HG03521 (cell line): ENCODE results near the gene KRT222.

Source experiments
- ATAC-seq: cut with Tn5 transposase; IDR thresholded peaks from one replicate; pipeline ENCODE4 v1.9.1; 2021; ENCODE audit warnings: mild to moderate bottlenecking, moderate library complexity; ENCODE audit not compliant: unreplicated experiment

The KRT222 gene

DNA sequence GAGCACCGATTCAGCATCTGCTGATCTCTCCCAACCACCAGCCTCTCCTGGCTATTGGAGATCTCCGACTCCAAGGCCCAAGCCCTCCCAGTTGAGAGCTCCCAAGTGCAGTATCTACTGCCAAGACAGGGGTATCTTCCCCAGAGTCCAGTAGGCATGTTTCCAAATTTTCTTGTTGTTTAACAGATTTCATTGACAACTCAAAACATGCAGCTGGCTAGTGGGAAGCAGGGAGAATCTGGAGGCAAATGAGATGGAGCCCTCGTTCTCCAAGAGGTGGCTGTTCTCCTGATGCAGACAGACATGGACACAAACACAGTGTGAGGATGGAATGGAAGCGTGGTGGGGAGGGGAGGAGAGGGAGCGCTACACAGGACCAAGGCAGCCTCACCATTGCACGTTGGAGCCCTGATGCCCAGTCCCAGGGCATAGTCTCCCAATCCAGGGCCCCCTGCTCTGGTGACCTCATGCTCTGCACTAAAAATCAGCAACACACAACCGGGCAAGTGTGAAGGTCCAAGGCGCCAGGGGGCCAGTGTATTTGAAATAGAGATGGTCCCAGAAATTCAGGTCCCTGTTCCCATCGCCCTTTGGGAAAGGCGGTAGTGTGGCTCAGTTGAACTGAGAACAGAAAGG is 49.0 kb downstream of the KRT222 start:
- no peak for ATAC-seq

DNA sequence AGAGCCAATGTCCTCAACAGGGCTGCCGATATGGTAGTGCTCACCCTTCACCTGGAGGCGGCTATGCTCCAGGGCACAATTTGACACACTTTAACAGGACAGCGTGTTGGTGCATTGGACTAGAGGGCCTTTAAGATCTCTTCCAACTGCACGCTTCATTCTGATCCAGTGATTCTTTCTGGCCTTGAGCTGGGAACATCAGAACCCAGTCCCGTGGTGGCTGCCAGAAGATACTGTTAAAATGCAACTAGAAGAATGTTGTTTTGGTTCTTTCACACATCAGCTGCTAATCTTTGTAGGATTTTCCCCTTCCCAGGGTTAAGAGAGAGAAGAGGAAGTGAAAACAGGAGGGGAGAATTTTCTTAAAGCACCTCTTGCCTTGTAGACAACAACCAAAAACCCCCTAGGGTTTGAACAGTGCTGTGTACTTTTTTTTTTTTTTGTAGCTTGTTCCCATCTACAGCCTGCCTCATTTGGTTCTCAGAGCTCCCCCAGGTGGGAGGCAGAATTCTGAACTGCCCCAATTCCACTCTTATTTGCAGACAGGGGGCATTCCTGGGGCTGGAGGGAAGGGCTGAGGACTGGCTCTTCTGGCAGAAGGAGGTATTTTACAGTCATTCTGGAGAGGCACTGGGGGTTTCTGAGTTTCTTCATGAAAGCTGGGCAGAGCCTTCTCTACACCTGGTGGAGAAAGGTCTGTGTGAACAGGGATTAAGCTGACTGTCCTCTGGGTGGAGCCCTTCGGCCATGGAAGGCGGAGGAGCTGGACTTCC is 49.7 kb downstream of the KRT222 start:
- peak; percentile 61 for ATAC-seq

DNA sequence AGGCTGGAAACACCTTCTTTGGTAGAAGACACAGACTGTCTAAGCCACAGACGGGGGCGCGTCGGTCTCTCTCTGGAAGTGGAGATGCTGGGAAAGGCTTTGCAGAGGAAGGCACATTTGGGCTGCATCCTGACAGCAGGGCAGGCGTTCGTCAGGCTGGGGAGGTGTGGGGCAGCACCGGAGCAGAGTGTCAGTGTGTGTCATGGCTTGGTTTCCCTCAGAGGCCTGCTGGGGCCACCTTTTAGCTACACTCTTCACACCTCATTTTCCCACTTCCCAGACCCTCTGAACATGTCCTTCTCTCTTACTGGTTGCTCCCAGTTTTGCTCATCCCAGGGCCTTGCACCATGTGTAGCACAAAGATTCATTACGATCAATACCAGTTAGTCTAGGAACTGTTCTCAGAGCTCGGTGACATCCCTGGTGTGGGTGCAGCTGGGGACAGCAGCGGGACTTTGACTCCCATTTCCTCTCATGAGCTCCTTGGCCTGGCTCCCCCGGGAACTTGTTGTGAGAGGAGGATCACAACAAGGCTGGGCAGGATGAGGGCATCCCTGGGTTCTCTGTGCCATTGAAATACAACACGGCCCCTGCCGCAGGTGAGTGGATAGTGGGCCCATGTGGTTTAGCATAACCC is 50.4 kb downstream of the KRT222 start:
- ATAC-seq: no peak

DNA sequence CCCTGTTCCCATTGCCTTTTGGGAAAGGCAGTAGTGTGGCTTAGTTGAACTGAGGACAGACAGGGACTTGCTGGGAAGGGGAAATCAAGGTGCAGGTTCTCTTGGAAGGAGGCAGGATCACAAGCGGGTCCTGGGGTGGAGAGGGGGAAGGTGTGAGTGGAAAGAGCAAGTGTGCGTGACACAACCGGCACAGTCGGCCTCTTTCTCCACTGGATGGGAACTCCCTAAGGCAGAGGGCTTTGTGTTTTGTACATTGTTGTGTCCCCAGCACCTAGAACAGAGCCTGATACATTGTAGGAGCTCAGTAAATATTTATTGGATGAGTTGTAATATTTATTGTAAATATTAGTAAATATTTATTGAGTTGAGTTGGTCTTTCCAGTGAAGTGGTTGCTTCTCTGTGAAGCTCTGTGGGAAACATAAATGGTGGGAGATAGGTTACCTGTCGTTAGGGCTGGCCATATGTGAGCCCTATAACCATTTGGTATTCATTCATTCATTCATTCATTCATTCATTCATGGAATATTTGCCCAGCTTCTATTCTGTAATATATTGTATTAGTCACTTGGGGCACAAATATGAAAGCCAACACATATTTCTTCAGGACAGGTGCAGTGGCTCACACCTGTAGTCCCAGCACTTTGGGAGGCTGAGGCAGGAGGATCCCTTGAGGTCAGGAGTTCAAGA is 51.4 kb downstream of the KRT222 start:
- ATAC-seq: no peak

DNA sequence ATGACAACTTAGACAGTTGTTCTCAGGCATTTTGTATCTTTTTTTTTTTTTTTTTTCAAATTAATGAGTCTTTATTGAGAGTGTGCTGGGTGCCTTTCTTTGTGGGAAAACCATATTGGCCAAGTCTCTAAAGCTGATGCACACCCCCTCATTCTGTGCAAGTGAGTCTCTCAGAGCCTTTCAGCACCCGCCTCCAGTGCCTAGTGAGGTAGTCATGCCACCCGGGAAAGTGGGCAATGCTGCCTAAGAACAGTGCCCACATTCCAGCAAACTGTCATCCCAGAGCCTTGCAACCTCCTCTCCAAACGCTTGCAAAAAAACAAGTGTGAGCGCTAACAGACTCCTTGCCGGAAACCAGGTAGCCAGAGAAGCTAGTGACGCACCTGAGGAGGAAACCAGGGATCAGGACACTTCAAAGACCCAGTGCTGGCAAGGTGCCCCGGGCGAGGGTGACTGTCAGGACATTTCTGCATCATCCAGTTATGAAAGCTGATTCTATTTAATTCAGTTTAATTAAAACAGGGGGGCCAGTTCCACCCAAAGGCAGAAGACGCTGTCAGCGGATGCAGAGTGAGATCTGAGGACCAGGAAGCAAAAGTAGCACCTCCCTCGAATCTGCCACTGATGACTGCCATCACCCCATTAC is 52.3 kb downstream of the KRT222 start:
- no peak for ATAC-seq

DNA sequence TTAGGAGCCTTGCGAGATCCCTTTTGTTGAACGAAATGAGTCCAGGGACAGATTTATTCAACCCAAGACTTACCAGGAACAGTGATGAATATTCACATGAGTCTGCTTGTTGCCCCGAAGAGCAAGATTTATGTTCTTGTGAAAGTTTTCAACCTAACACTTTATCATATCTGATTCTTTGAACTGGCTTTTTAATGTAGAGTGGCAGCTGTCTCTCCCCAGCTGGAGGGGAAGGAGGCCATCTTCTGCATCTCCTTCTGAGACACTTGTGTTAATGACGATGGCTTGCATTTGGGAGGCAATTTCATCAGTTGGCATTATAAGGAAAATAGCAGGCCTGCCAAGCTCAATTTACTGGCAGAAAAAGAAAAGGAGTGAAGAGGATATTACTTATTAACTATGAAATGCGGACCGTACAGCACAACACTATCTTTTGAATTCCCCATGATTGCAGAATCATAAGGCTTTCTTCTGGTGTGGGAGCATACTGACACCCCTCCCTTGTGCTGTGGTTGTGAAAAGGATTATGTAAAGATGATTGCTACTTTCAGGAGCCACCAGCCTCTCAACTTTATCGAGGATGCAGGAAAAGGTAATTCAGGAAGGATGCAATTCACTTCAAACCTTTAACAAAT is 53.0 kb downstream of the KRT222 start:
- no peak for ATAC-seq

DNA sequence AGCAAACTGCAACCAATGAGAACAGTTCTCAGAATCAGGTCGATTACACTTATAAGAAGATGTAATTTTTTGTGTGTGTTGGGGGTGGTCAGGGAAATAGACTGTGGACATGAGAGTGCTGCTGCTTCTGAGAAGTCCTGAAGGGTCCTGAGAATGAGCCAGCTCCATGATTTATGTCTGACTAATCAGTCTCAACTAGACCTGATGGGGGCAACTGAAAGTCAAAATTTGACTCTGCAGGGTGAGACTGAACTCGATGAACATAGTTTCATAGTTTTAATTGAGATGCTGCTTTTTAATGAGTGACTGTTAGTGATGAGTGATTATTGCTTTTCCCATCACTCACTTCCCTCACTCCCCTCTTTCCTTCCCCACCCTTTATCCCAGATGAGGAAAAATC is 54.6 kb downstream of the KRT222 start:
- no peak for ATAC-seq

DNA sequence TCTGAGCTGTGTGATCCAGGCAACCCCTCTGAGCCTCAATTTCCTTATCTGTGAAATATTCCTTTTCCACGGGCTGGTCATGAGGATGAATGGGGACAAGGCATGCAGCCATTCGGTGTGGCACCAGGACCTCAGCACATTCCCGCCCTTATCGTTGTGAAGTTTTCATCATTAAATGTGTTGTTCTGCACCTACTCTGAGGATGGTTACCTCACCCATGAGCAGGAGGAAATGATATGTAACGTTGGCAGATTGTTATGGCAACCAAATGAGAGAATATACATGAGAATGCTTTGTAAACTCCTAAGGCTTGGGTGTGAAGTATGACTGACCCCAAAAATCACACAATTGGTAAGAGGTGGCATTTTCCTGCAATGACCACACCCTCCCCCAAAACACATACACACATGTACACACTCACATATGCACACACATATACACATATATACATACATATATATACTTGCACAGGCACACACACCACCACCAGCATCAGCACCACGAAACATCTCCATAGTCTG is 56.9 kb downstream of the KRT222 start:
- ATAC-seq: no peak

DNA sequence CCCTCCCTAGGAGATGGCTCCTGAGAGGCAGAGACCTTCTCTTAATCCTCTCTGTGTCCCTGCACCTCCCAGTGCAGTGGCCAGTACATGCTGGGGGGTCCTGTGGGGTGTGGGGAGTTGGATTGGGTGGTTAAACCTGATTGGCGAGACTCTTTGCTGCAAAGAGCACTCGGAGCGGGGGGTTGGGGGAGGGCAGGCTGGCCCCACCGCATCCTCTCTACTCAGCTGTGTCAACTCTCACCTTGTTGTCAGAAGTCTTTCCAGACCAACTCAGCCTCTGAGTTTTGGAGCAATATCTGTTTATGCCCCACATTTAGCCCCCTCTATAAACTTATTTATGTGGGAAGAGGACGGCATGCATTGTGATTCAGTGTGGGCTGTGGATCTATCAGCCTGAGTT is 57.3 kb downstream of the KRT222 start:
- ATAC-seq: no peak

DNA sequence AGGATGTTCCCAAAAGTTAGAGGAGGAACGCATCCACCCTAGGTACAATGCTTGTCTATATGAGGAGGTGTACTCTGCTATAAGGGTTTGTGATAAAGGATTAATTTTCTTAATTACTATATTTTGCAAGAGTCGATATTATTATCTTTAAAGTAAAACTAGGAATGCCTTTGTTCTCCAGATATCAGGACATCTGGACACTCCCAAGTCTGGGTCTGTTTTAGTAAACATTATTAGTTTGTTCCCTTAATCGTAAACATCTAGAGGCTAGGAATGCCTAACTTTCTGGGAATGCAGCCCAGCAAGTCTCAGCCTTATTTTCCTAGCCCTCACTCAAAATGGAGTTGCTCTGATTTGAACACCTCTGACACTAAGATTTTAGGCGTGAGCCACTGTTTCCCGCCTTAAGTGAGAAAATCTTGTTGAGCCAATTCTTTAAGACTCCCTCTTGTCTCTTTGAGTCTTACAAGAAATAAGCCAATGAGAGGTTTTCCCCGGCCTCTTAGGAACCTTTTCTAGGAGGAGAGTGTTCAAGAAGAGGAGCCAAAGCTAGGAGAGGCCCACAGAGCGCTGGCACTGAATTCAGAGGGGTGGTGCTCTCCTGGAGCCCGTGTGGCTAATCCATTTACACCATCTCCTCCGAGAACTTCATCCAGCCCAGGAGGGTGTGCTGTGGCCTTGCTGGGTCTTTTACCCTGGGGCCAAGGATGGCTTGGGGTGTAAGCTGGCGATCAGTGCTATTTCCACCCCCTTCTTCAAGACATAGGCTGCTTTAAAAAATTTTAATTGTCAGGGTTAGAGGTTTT is 58.2 kb downstream of the KRT222 start:
- ATAC-seq: no peak

DNA sequence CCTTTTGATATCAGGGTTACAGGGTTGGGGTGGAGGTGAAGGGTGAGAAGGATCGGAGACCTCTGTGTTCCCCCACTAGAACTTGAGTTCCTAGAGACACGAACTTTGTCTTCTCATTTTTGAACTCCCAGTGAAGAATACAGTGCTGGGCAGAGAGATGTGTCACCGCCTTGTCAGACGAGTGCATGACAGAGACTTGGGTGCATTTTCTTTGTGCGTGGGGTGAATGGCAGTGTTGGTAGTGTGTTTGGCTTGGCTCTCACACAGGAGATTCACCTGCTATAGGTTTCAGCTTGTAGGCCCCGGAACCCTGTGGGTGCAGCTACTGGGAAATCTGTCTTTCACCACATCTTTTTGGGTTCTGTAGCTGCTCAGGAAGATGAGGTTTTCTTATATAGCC is 59.7 kb downstream of the KRT222 start:
- no peak for ATAC-seq
